Measurements from ENCODE around the gene MORN1.

The MORN1 gene

GRCh38 chr1:2408456-2408855 lies 17.1 kb upstream of the MORN1 start:
- Histone ChIP-seq H3K27ac (ENCODE audit: low read depth, low read length, poor library complexity, severe bottlenecking) (no peak overlapping the region), H3K9me3 (ENCODE audit: low read length) (no peaks in the 10 kb centered on the region)

GRCh38 chr1:2407991-2408275 lies 16.6 kb upstream of the MORN1 start:
- H3K4me1 ChIP-seq (ENCODE audit: insufficient read depth, low read length, severe bottlenecking) = peaks cover 17% of the 10 kb centered on the region
- TF ChIP-seq EZH2 (IDR thresholded peaks at IDR 0.05; ENCODE audit: borderline replicate concordance, low read length) (no peak), CTCF (IDR thresholded peaks at IDR 0.05; ENCODE audit: low read length) (no peak)
- no peak overlapping the region for H3K27ac ChIP-seq (ENCODE audit: low read depth, low read length, poor library complexity, severe bottlenecking)
- no peaks in the 10 kb centered on the region for H3K27me3 ChIP-seq (ENCODE audit: insufficient read depth, low read length)
- no peaks in the 10 kb centered on the region for H3K9me2 ChIP-seq (ENCODE audit: low read depth, low read length)
- H3F3A ChIP-seq (ENCODE audit: insufficient read depth, low read length) = no peaks in the 10 kb centered on the region
- H3K36me3 ChIP-seq (ENCODE audit: insufficient read depth, low read length) = peaks cover 35% of the 10 kb centered on the region
- no peak overlapping the region for H2AFZ ChIP-seq (ENCODE audit: low read length)
- H3K9me3 ChIP-seq (ENCODE audit: low read length) = no peaks in the 10 kb centered on the region
- H3K4me3 ChIP-seq (ENCODE audit: low read depth, low read length, poor library complexity, severe bottlenecking) = no peak overlapping the region
- no peak overlapping the region for H3K9ac ChIP-seq (ENCODE audit: low read length)
- H3K79me2 ChIP-seq (ENCODE audit: insufficient read depth, low read length) = no peaks in the 10 kb centered on the region
- no peak overlapping the region for H3K4me2 ChIP-seq (ENCODE audit: low read length)
- no peaks in the 10 kb centered on the region for H4K20me1 ChIP-seq (ENCODE audit: insufficient read depth, low read length)

More at GRCh38 chr1:2408456-2408855, 17.1 kb upstream of the MORN1 start:
- Histone ChIP-seq H3K79me2 (ENCODE audit: insufficient read depth, low read length) (no peaks in the 10 kb centered on the region), H3K4me1 (ENCODE audit: insufficient read depth, low read length, severe bottlenecking) (peaks cover 22% of the 10 kb centered on the region), H3K9me2 (ENCODE audit: low read depth, low read length) (no peaks in the 10 kb centered on the region), H4K20me1 (ENCODE audit: insufficient read depth, low read length) (no peaks in the 10 kb centered on the region), H3K4me3 (ENCODE audit: low read depth, low read length, poor library complexity, severe bottlenecking) (no peak overlapping the region), H3F3A (ENCODE audit: insufficient read depth, low read length) (no peaks in the 10 kb centered on the region), H3K4me2 (ENCODE audit: low read length) (no peak overlapping the region), H3K9ac (ENCODE audit: low read length) (no peak overlapping the region), H2AFZ (ENCODE audit: low read length) (no peak overlapping the region), H3K36me3 (ENCODE audit: insufficient read depth, low read length) (peaks cover 30% of the 10 kb centered on the region), H3K27me3 (ENCODE audit: insufficient read depth, low read length) (no peaks in the 10 kb centered on the region)
- TF ChIP-seq CTCF (IDR thresholded peaks at IDR 0.05; ENCODE audit: low read length) (no peak), EZH2 (IDR thresholded peaks at IDR 0.05; ENCODE audit: borderline replicate concordance, low read length) (no peak)

DNA sequence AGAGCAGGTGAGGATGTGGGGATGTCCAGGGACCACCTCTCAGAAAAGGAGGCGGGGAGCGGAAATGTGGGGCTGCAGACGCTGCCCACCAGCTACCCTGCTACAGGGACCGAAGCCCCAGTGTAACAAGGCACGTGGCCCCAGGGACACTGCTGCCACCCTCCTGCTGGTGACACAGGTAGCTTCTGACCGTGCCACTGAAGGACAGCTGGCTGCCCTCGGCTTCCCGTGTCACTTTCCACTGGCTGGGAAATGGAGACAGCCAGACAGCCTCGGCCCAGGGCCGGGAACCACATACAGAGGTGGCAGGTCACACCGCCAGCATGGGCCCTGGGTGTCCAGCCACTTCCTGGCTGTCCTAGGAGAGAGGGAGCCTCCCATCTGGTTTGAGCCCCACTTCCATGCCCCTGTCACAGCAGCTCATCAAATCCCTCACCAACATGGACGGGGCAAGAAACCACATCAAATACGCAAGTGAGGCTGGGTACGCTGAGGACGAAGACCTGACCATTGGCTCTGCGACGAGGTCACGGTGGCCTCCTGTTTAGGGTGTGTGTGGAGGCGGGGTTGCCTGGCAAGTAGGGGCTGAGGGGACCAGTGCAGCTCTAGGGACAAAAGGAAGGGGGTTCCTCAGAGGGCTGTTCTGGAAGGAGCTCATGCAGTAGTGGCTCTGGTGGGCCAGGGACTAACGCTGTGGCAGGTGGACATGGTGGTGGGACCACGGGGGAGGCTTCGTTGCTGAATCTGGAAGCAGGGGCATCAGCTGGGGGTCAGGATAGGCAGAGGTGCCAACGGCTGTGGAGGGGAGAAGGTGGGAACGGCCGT lies 16.0 kb upstream of the MORN1 start:
- H3K9me2 ChIP-seq (ENCODE audit: low read depth, low read length) = no peaks in the 10 kb centered on the region
- no peaks in the 10 kb centered on the region for H3K79me2 ChIP-seq (ENCODE audit: insufficient read depth, low read length)
- H3K4me1 ChIP-seq (ENCODE audit: insufficient read depth, low read length, severe bottlenecking) = peaks cover 15% of the 10 kb centered on the region
- no peaks in the 10 kb centered on the region for H3F3A ChIP-seq (ENCODE audit: insufficient read depth, low read length)
- H3K9ac ChIP-seq (ENCODE audit: low read length) = no peak overlapping the region
- H3K27ac ChIP-seq (ENCODE audit: low read depth, low read length, poor library complexity, severe bottlenecking) = no peak overlapping the region
- no peaks in the 10 kb centered on the region for H3K9me3 ChIP-seq (ENCODE audit: low read length)
- no peaks in the 10 kb centered on the region for H4K20me1 ChIP-seq (ENCODE audit: insufficient read depth, low read length)
- no peak overlapping the region for H3K4me2 ChIP-seq (ENCODE audit: low read length)
- no peaks in the 10 kb centered on the region for H3K27me3 ChIP-seq (ENCODE audit: insufficient read depth, low read length)
- H3K36me3 ChIP-seq (ENCODE audit: insufficient read depth, low read length) = peaks cover 40% of the 10 kb centered on the region
- TF ChIP-seq CTCF (IDR thresholded peaks at IDR 0.05; ENCODE audit: low read length) (no peak), EZH2 (IDR thresholded peaks at IDR 0.05; ENCODE audit: borderline replicate concordance, low read length) (no peak)
- H3K4me3 ChIP-seq (ENCODE audit: low read depth, low read length, poor library complexity, severe bottlenecking) = no peak overlapping the region
- H2AFZ ChIP-seq (ENCODE audit: low read length) = no peak overlapping the region

Data from OCI-LY1 (cell line).